Left lung (tissue), 10 donors: Measurements from ENCODE around the gene TGM2. TPM values are rescaled to one million over a fixed set of nuclear protein-coding genes. Genes with fewer than 3 reads are reported as not detected.
A peak's percentile ranks its signal among the peaks of the same experiment; 100 is the strongest.

Experiments
- ATAC-seq: fragments of 200-7000 bp; cut with Tn5 transposase; one replicate; pipeline ENCODE4 v1.9.1; 2020; ENCODE audit warnings: moderate library complexity
- DNase-seq, 4 donors: peaks; one replicate each; pipeline ENCODE4 v3.0.0-alpha.2; 2013 to 2020
- H3K27ac ChIP-seq, 2 donors: fragments of 200-600 bp; sonication (generic) in 1 of 2; one replicate each; pipeline versions ENCODE4 v1.5.0 to v1.8.0; 2020 to 2021
- H3K27me3 ChIP-seq, 2 donors: fragments of 200-600 bp; sonication (generic) in 1 of 2; one replicate each; pipeline versions ENCODE4 v1.5.0 to v1.8.0; 2020 to 2021
- H3K36me3 ChIP-seq, 2 donors: fragments of 200-600 bp; sonication (generic) in 1 of 2; one replicate each; pipeline versions ENCODE4 v1.5.0 to v1.8.0; 2020 to 2021
- H3K4me1 ChIP-seq, 2 donors: fragments of 200-600 bp; one replicate each; pipeline ENCODE4 v1.8.0; 2021
- H3K4me3 ChIP-seq, 2 donors: fragments of 200-600 bp; sonication (generic) in 1 of 2; one replicate each; pipeline versions ENCODE4 v1.5.0 to v1.8.0; 2020 to 2021; ENCODE audit warnings: mild to moderate bottlenecking in 1 of 2
- H3K9me3 ChIP-seq, 2 donors: fragments of 200-600 bp; sonication (generic) in 1 of 2; one replicate each; pipeline versions ENCODE4 v1.5.0 to v1.8.0; 2020 to 2021
- intact Hi-C, 2 donors: fragments of 100-400 bp; cut with DNase I; formaldehyde crosslinking; loops; one replicate each; pipeline versions ENCODE4 v1.11.2 to v1.14.2; 2022
- polyA plus RNA-seq, 6 donors: library from polyadenylated mRNA; unstranded; fragments of 120-200 nt; gene quantifications; one replicate each; pipeline ENCODE4 v1.2.1, GENCODE V29; 2013; ENCODE audit not compliant: insufficient read length in 6 of 6
- total RNA-seq, 2 donors: library from RNA; stranded (reverse); fragmentation: NEBNext Ultra II Directional; extraction: Animal tissue kit (Norgen Biotek cat#: 25700); gene quantifications; one replicate each; pipeline ENCODE4 v1.2.1, GENCODE V29; 2021
- TF ChIP-seq, protein P1 (sequence below), 2 donors: fragments of 200-600 bp; sonication (generic) in 1 of 2; IDR thresholded peaks; one replicate each; pipeline versions ENCODE4 v1.5.0 to v1.8.0; 2021; ENCODE audit warnings: antibody characterized with exemption in 2 of 2
- donor health status: DM: no; HTN: yes; CAD: no.
- donor health status: DM: no; HTN: no; CAD: no.

The TGM2 gene
- total and polyA plus RNA-seq, 8 donors: 89.0 to 391 (median 109) TPM

DNA sequence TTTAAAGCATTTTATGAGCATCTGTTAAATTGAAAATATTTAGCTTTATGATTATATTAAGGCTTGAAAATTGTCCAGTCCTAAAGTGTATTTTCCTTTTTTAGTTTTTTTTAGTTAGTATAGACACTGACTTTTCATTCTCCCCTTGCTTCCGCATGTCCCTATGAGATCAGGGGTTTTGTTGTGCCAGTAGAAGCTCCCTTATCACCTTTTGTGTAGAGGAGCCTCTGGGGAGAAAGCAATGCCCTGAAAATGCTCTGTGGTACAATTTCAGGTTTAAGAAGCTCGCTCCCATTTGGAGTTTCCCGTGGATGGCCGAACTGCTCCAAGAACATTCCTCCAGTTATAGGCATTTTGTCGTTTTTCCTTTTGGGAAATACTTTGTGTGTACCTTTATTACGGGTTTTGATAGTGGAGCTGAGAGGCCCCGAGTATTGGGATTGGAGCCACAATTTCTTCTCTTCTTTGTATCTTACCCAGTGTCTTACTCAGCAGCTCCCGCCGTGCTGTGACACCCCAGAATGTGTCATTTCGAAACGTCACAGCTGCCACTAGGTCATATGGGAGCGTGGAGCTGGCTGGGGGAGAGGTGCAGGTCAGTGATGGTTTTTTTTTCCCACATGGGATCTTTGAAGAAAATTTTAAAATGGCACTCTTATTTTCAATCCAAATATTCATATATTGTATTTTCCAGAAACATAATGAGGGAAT, 81.6 kb downstream of the TGM2 start:
- intact Hi-C loops: no loop called here
- peak; percentile 24 for ATAC-seq
- peaks cover 16 to 24% of the 10 kb centered on the region in 2 donors for H3K4me1 ChIP-seq

GRCh38 chr20:38082894-38083293, 82.2 kb downstream of the TGM2 start:
- peak overlapping the region in 1 of 2 donors; percentile 68 for H3K27ac ChIP-seq
- H3K9me3 ChIP-seq: no peaks in the 10 kb centered on the region
- no peak for DNase-seq
- H3K27me3 ChIP-seq: no peaks in the 10 kb centered on the region
- intact Hi-C loops: no loop called here
- TF ChIP-seq, protein P1, sequence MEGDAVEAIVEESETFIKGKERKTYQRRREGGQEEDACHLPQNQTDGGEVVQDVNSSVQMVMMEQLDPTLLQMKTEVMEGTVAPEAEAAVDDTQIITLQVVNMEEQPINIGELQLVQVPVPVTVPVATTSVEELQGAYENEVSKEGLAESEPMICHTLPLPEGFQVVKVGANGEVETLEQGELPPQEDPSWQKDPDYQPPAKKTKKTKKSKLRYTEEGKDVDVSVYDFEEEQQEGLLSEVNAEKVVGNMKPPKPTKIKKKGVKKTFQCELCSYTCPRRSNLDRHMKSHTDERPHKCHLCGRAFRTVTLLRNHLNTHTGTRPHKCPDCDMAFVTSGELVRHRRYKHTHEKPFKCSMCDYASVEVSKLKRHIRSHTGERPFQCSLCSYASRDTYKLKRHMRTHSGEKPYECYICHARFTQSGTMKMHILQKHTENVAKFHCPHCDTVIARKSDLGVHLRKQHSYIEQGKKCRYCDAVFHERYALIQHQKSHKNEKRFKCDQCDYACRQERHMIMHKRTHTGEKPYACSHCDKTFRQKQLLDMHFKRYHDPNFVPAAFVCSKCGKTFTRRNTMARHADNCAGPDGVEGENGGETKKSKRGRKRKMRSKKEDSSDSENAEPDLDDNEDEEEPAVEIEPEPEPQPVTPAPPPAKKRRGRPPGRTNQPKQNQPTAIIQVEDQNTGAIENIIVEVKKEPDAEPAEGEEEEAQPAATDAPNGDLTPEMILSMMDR (IDR thresholded peaks at IDR 0.05): no peak
- peaks cover 16 to 24% of the 10 kb centered on the region in 2 donors for H3K4me1 ChIP-seq
- H3K36me3 ChIP-seq: peaks cover 0 to 70% of the 10 kb centered on the region in 2 donors
- no peak overlapping the region for H3K4me3 ChIP-seq
- ATAC-seq: no peak

More for the DNA sequence above, 81.6 kb downstream of the TGM2 start:
- DNase-seq: peak in 2 of 4 donors; percentile 22 to 32
- Histone ChIP-seq H3K4me3 (no peak overlapping the region), H3K27me3 (no peaks in the 10 kb centered on the region), H3K27ac (peak overlapping the region; percentile 30 to 68), H3K36me3 (peaks cover 6 to 72% of the 10 kb centered on the region in 2 donors), H3K9me3 (no peaks in the 10 kb centered on the region)
- TF ChIP-seq, protein P1 (IDR thresholded peaks at IDR 0.05): no peak

GRCh38 chr20:38081575-38081974, 83.5 kb downstream of the TGM2 start:
- no peak for DNase-seq
- Histone ChIP-seq H3K4me3 (no peak overlapping the region), H3K4me1 (peaks cover 16 to 24% of the 10 kb centered on the region in 2 donors), H3K27ac (no peak overlapping the region), H3K36me3 (peaks cover 0 to 66% of the 10 kb centered on the region in 2 donors), H3K9me3 (no peaks in the 10 kb centered on the region), H3K27me3 (no peaks in the 10 kb centered on the region)
- ATAC-seq: no peak
- TF ChIP-seq, protein P1 (IDR thresholded peaks at IDR 0.05): no peak
- intact Hi-C loops: no loop called here

GRCh38 chr20:38079353-38079752, 85.7 kb downstream of the TGM2 start:
- TF ChIP-seq, protein P1 (IDR thresholded peaks at IDR 0.05): no peak
- intact Hi-C loops: no loop called here
- H3K9me3 ChIP-seq: no peaks in the 10 kb centered on the region
- no peak overlapping the region for H3K27ac ChIP-seq
- no peak for DNase-seq
- peaks cover 0 to 46% of the 10 kb centered on the region in 2 donors for H3K36me3 ChIP-seq
- no peak overlapping the region for H3K4me3 ChIP-seq
- peaks cover 17 to 19% of the 10 kb centered on the region in 2 donors for H3K4me1 ChIP-seq
- no peak for ATAC-seq
- no peaks in the 10 kb centered on the region for H3K27me3 ChIP-seq

DNA sequence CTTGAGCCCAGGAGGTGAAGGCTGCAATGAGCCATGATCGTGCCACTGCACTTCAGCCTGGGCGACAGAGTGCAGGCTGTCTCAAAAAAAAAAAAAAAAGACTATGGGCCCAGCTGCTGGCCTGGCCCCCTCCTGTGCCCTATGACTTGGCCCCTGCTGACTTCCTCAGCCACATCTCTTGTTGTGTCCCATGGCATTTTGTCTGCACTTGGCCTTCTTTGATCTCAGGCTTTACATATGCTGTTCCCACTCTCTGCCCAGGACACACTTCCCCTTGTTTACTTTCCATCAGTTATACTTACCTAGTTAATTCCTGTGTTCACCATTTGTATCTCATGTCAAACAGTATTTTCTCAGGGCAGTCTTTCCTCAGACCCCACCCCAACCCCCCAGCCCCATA, 87.0 kb downstream of the TGM2 start:
- intact Hi-C loops: no loop called here
- H3K27ac ChIP-seq: no peak overlapping the region
- no peak for DNase-seq
- H3K27me3 ChIP-seq: no peaks in the 10 kb centered on the region
- no peak for ATAC-seq
- TF ChIP-seq, protein P1 (IDR thresholded peaks at IDR 0.05): no peak
- H3K4me1 ChIP-seq: peaks cover 10 to 16% of the 10 kb centered on the region in 2 donors
- no peak overlapping the region for H3K4me3 ChIP-seq
- peaks cover 0 to 39% of the 10 kb centered on the region in 2 donors for H3K36me3 ChIP-seq
- H3K9me3 ChIP-seq: no peaks in the 10 kb centered on the region

Other genes with a start within 250 kb of the TGM2 start
- gene TTI1, start 131.8 kb downstream of the TGM2 start, total RNA-seq: 10 to 100 TPM; 16.9 to 19.4 TPM
- gene TTI1, start 131.8 kb downstream of the TGM2 start, polyA plus RNA-seq: 10 to 100 TPM; 27.8 to 32.5 (median 31.1) TPM
- gene RPRD1B, start 131.5 kb downstream of the TGM2 start, total RNA-seq: 10 to 100 TPM; 25.7 to 28.1 TPM
- 10 to 100 TPM; 47.2 to 50.9 (median 48.1) TPM for gene RPRD1B, start 131.5 kb downstream of the TGM2 start, polyA plus RNA-seq
- gene KIAA1755, start 95.5 kb upstream of the TGM2 start, total RNA-seq: 1 to 10 TPM; 2.6 TPM
- gene KIAA1755, start 95.5 kb upstream of the TGM2 start, polyA plus RNA-seq: 1 to 10 TPM; 2.7 to 6.4 (median 4.0) TPM
- gene BPI, start 138.9 kb upstream of the TGM2 start, total RNA-seq: under 1 TPM; 0.35 to 0.47 TPM
- 1 to 10 TPM in 2 of 6 donors, under 1 TPM in 4; 0.63 to 3.2 (median 0.87) TPM for gene BPI, start 138.9 kb upstream of the TGM2 start, polyA plus RNA-seq
- gene LBP, start 181.2 kb upstream of the TGM2 start, total RNA-seq: 1 to 10 TPM in 1 of 2 donors, under 1 TPM in 1; 0.12 to 1.8 TPM
- gene LBP, start 181.2 kb upstream of the TGM2 start, polyA plus RNA-seq: not detected